EL (cell line): Measurements from ENCODE around the gene TAL1.
"Not testable (repeated sequence)": the region's sequence is repeated elsewhere in the genome, so short reads cannot be mapped to it uniquely, and the experiment has no call there.

ENCODE experiments used
- DNase-seq: peaks from one replicate; pipeline ENCODE4 v3.0.0-alpha.2; 2016

The TAL1 gene

GRCh38 chr1:47232187-47232874 lies at the start of gene TAL1:
TSS of gene TAL1 (minus strand) at chr1:47232225. CDS start at chr1:47225888, 6,337 bp downstream.
- DNase-seq, result no peak

- DNase-seq, result peak; percentile 50
These were observed 48.1 kb upstream of the TAL1 start for GRCh38 chr1:47280142-47280541.

GRCh38 chr1:47276850-47277249 lies 44.8 kb upstream of the TAL1 start:
- DNase-seq, result no peak

GRCh38 chr1:47275811-47276210 lies 43.8 kb upstream of the TAL1 start:
- peak; percentile 6 for DNase-seq

GRCh38 chr1:47265529-47265928 lies 33.5 kb upstream of the TAL1 start:
- not testable (repeated sequence) for DNase-seq

- DNase-seq, result peak; percentile 46
These were observed 30.9 kb upstream of the TAL1 start for GRCh38 chr1:47262787-47263413.

- no peak for DNase-seq
These were observed 25.2 kb upstream of the TAL1 start for GRCh38 chr1:47257224-47257623.

GRCh38 chr1:47252795-47253194 lies 20.8 kb upstream of the TAL1 start:
- DNase-seq, result no peak

GRCh38 chr1:47252369-47252768 lies 20.3 kb upstream of the TAL1 start:
- DNase-seq, result no peak

GRCh38 chr1:47249755-47250154 lies 17.7 kb upstream of the TAL1 start:
- no peak for DNase-seq

GRCh38 chr1:47244339-47244862 lies 12.4 kb upstream of the TAL1 start:
- no peak for DNase-seq

- no peak for DNase-seq
These were observed 11.9 kb upstream of the TAL1 start for GRCh38 chr1:47243910-47244309.

- no peak for DNase-seq
These were observed 9.4 kb upstream of the TAL1 start for GRCh38 chr1:47241114-47242113.

GRCh38 chr1:47238935-47239592 lies 7.0 kb upstream of the TAL1 start:
- no peak for DNase-seq

- DNase-seq, result no peak
These were observed 3.8 kb upstream of the TAL1 start for GRCh38 chr1:47235806-47236205.

GRCh38 chr1:47235241-47235681 lies 3.2 kb upstream of the TAL1 start:
- DNase-seq, result no peak

- no peak for DNase-seq
These were observed 1.2 kb upstream of the TAL1 start for GRCh38 chr1:47233186-47233585.

GRCh38 chr1:47231301-47232186 lies 481 bp downstream of the TAL1 start:
- DNase-seq, result peak; percentile 49

- no peak for DNase-seq
These were observed 1.2 kb downstream of the TAL1 start for GRCh38 chr1:47230692-47231300.

- DNase-seq, result no peak
These were observed 1.9 kb downstream of the TAL1 start for GRCh38 chr1:47229886-47230691.
